ENCODE measurements around the gene CROCC2. TPM values are rescaled to one million over a fixed set of nuclear protein-coding genes. Genes with fewer than 3 reads are reported as not detected.

CROCC2 gene
- total RNA-seq, 6 donors from 2014 or later = 0.23 to 17.8 (median 7.6) TPM

- Histone ChIP-seq H3K27ac (no peak overlapping the region), H3K27me3 (no peaks in the 10 kb centered on the region), H3K4me1 (no peaks in the 10 kb centered on the region), H3K36me3 (no peaks in the 10 kb centered on the region), H3K9me3 (no peaks in the 10 kb centered on the region), H3K4me3 (no peak overlapping the region)
- TF ChIP-seq POLR2A (IDR thresholded peaks at IDR 0.05) (no peak), CTCF (IDR thresholded peaks at IDR 0.05) (no peak), POLR2AphosphoS5 (IDR thresholded peaks at IDR 0.05) (no peak), EP300 (IDR thresholded peaks at IDR 0.05) (no peak)
- ATAC-seq (ENCODE audit: low FRiP score in 2 of 2) = no peak
- 33 to 41% methylated on average over 1 of the region's 1 CpG for WGBS, 2 donors
- DNase-seq = no peak
These were observed 20.6 kb upstream of the CROCC2 start for GRCh38 chr2:240885566-240885965.

GRCh38 chr2:240886023-240886565 lies 20.0 kb upstream of the CROCC2 start:
- ATAC-seq (ENCODE audit: low FRiP score in 2 of 2) (no peak), DNase-seq (no peak)
- no peaks in the 10 kb centered on the region for H3K27me3 ChIP-seq
- H3K36me3 ChIP-seq = no peaks in the 10 kb centered on the region
- H3K27ac ChIP-seq = no peak overlapping the region
- 49 to 77% methylated on average over 3 to 5 of the region's 5 CpGs for WGBS, 2 donors
- no peaks in the 10 kb centered on the region for H3K9me3 ChIP-seq
- H3K4me1 ChIP-seq = no peaks in the 10 kb centered on the region
- no peak overlapping the region for H3K4me3 ChIP-seq
- TF ChIP-seq CTCF (IDR thresholded peaks at IDR 0.05) (no peak), POLR2AphosphoS5 (IDR thresholded peaks at IDR 0.05) (no peak), EP300 (IDR thresholded peaks at IDR 0.05) (no peak), POLR2A (IDR thresholded peaks at IDR 0.05) (no peak)

- Histone ChIP-seq H3K4me1 (no peaks in the 10 kb centered on the region), H3K27me3 (no peaks in the 10 kb centered on the region), H3K9me3 (no peaks in the 10 kb centered on the region), H3K27ac (no peak overlapping the region), H3K36me3 (no peaks in the 10 kb centered on the region), H3K4me3 (no peak overlapping the region)
- TF ChIP-seq POLR2A (IDR thresholded peaks at IDR 0.05) (no peak), POLR2AphosphoS5 (IDR thresholded peaks at IDR 0.05) (no peak), CTCF (IDR thresholded peaks at IDR 0.05) (no peak), EP300 (IDR thresholded peaks at IDR 0.05) (no peak)
- 82 to 85% methylated on average over 5 to 17 of the region's 18 CpGs for WGBS, 2 donors
- DNase-seq = peak in 1 of 2 donors; percentile 62
- ATAC-seq (ENCODE audit: low FRiP score in 2 of 2) = no peak
These were observed 19.2 kb upstream of the CROCC2 start for GRCh38 chr2:240886678-240887609.

- WGBS, 2 donors = 72 to 94% methylated on average over 2 to 4 of the region's 4 CpGs
- H3K4me1 ChIP-seq = no peaks in the 10 kb centered on the region
- no peak for ATAC-seq (ENCODE audit: low FRiP score in 2 of 2)
- peak in 1 of 2 donors; percentile 24 for DNase-seq
- no peak for TF ChIP-seq CTCF (IDR thresholded peaks at IDR 0.05)
- no peak for TF ChIP-seq POLR2A (IDR thresholded peaks at IDR 0.05)
- no peak for TF ChIP-seq POLR2AphosphoS5 (IDR thresholded peaks at IDR 0.05)
- no peak for TF ChIP-seq EP300 (IDR thresholded peaks at IDR 0.05)
- no peaks in the 10 kb centered on the region for H3K36me3 ChIP-seq
- H3K9me3 ChIP-seq = no peaks in the 10 kb centered on the region
- no peaks in the 10 kb centered on the region for H3K27me3 ChIP-seq
- H3K4me3 ChIP-seq = no peak overlapping the region
- no peak overlapping the region for H3K27ac ChIP-seq
These were observed 18.5 kb upstream of the CROCC2 start for GRCh38 chr2:240887631-240888030.
